CD4-positive, alpha-beta T cell (primary cell): ENCODE measurements around the gene GAGE13. TPM values are rescaled to one million over a fixed set of nuclear protein-coding genes. Genes with fewer than 3 reads are reported as not detected.
"Not testable (repeated sequence)": the region's sequence is repeated elsewhere in the genome, so short reads cannot be mapped to it uniquely, and the experiment has no call there.

Source experiments
- ATAC-seq: fragments of 200-7000 bp; cut with Tn5 transposase; one replicate; pipeline ENCODE4 v1.10.0; 2022; ENCODE audit warnings: mild to moderate bottlenecking; ENCODE audit not compliant: poor library complexity
- CTCF ChIA-PET: fragments of 350-600 bp; sonication (Branson Sonifier 250); formaldehyde crosslinking; loops from one replicate; lab custom pipeline; 2021; ENCODE audit warnings: antibody characterized with exemption, inconsistent platforms; lab: Charles Lee
- POLR2A ChIA-PET: fragments of 350-600 bp; sonication (Branson Sonifier 250); formaldehyde crosslinking; loops from one replicate; lab custom pipeline; 2021; ENCODE audit warnings: antibody characterized with exemption, inconsistent platforms; lab: Charles Lee
- DNase-seq, 14 experiments: peaks; one replicate each; pipeline ENCODE4 v3.0.0-alpha.2; 2013 to 2020; ENCODE audit warnings: mixed read lengths in 2 of 14
- H3K27ac ChIP-seq, 2 donors: one replicate each; pipeline versions ENCODE4 v1.5.1 to v1.7.0; 2013; ENCODE audit warnings: low read length in 2 of 2, low read depth in 1 of 2, mild to moderate bottlenecking in 1 of 2
- H3K27me3 ChIP-seq, 2 experiments: 1 replicate in 1 of 2; 2 replicates in 1 of 2; pipeline versions ENCODE4 v1.6.1 to v1.7.0; 2013; ENCODE audit warnings: low read length in 2 of 2, control low read depth in 1 of 2, mild to moderate bottlenecking in 1 of 2, moderate library complexity in 1 of 2; ENCODE audit not compliant: insufficient read depth in 2 of 2, control insufficient read depth in 1 of 2
- H3K36me3 ChIP-seq: one replicate; pipeline ENCODE4 v1.6.1; 2013; ENCODE audit warnings: low read length, control low read depth; ENCODE audit not compliant: insufficient read depth
- H3K4me1 ChIP-seq: one replicate; pipeline ENCODE4 v1.6.1; 2013; ENCODE audit warnings: low read length, control low read depth; ENCODE audit not compliant: insufficient read depth
- H3K4me3 ChIP-seq: one replicate; pipeline ENCODE4 v1.5.1; 2013; ENCODE audit warnings: mild to moderate bottlenecking, low read length, moderate library complexity
- H3K9me3 ChIP-seq, 2 experiments: 1 replicate in 1 of 2; 2 replicates in 1 of 2; pipeline versions ENCODE4 v1.6.1 to v1.7.0; 2013; ENCODE audit warnings: low read length in 2 of 2, mild to moderate bottlenecking in 2 of 2, control low read depth in 1 of 2, moderate library complexity in 1 of 2; ENCODE audit not compliant: control insufficient read depth in 1 of 2, insufficient read depth in 1 of 2
- H3K27ac Mint-ChIP-seq: one replicate; pipeline ENCODE4 v1.8.0; 2020; ENCODE audit warnings: mixed read lengths
- H3K27me3 Mint-ChIP-seq: one replicate; pipeline ENCODE4 v1.8.0; 2021; ENCODE audit warnings: mixed read lengths
- H3K36me3 Mint-ChIP-seq: one replicate; pipeline ENCODE4 v1.8.0; 2021; ENCODE audit warnings: low read depth, mixed read lengths
- H3K4me1 Mint-ChIP-seq: one replicate; pipeline ENCODE4 v1.8.0; 2021; ENCODE audit warnings: low read depth, mixed read lengths
- H3K4me3 Mint-ChIP-seq: one replicate; pipeline ENCODE4 v1.8.0; 2020; ENCODE audit warnings: mild to moderate bottlenecking, mixed read lengths
- H3K9me3 Mint-ChIP-seq: one replicate; pipeline ENCODE4 v1.8.0; 2020; ENCODE audit warnings: mixed read lengths
- intact Hi-C, 2 experiments: fragments of 100-400 bp; cut with DNase I in 1 of 2; cut with micrococcal nuclease in 1 of 2; formaldehyde crosslinking; loops; one replicate each; pipeline versions ENCODE4 v1.15.1 to v1.9.0; 2023 to 2025; cut with DNase I, micrococcal nuclease
- polyA plus RNA-seq, 2 donors: library from polyadenylated mRNA; unstranded; fragments of 120-200 nt; gene quantifications; one replicate each; pipeline ENCODE4 v1.2.1, GENCODE V29; 2013
- total RNA-seq, 174 experiments: library from RNA in 2 of 174; stranded (reverse) in 2 of 174; gene quantifications; one replicate each; pipeline ENCODE4 v1.2.3 and lab custom pipeline; 2021 to 2026
- TF ChIP-seq, protein P1 (sequence below): fragments of 200-600 bp; IDR thresholded peaks from one replicate; pipeline ENCODE4 v1.8.0; 2022; ENCODE audit warnings: antibody characterized with exemption, mild to moderate bottlenecking

Gene GAGE13, protein sequence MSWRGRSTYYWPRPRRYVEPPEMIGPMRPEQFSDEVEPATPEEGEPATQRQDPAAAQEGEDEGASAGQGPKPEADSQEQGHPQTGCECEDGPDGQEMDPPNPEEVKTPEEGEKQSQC
- total RNA-seq, result not detected
- not detected for polyA plus RNA-seq (2013, experiment 1 of 2)
- not detected for polyA plus RNA-seq (2013, experiment 2 of 2)
- total RNA-seq (lab: John Stamatoyannopoulos, UW), result 0 to 0.06 (median 0) reads per million in 172 experiments

DNA sequence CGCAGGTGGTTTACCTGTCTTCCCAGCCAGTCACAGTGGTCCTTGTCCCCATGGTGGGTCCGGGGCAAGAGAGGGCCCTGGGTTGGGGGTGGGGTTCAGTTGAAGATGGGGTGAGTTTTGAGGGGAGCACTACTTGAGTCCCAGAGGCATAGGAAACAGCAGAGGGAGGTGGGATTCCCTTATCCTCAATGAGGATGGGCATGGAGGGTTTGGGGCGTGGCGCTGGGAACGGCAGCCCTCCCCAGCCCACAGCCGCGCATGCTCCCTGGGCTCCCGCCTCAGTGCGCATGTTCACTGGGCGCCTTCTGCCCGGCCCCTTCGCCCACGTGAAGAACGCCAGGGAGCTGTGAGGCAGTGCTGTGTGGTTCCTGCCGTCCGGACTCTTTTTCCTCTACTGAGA lies at the start of gene GAGE13:
Gene GAGE13 (plus strand): TSS at position 301 of the 400 bp plus-strand sequence. CDS start 1,156 bp downstream, outside the sequence.
- CTCF ChIA-PET, H3K4me3 Mint-ChIP-seq, DNase-seq, POLR2A ChIA-PET, H3K4me3 ChIP-seq, H3K27ac ChIP-seq, intact Hi-C loops, H3K9me3 ChIP-seq, H3K36me3 ChIP-seq, H3K36me3 Mint-ChIP-seq, H3K27me3 Mint-ChIP-seq, H3K4me1 Mint-ChIP-seq, ATAC-seq, H3K9me3 Mint-ChIP-seq, H3K27me3 ChIP-seq, H3K27ac Mint-ChIP-seq, H3K4me1 ChIP-seq: not testable (repeated sequence)

DNA sequence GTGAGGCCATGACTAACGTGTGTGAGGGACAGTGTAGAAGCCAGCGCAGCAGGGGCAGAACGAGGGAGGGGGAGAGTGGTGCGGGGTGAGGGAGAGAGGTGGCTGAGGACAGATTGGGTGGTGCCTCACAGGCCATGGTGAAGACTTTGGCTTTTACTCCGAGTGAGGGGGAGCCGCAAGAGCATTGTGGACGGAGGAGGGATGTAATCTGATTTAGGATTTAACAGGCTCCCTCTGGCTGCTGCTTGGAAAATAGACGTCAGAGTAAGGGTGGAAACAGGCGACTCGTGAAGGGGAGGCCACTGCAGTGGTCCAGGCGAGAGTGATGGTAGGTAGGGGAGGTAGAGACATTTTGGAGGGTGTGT lies 48.8 kb upstream of the GAGE13 start:
- CTCF ChIA-PET, result no interaction called here
- H3K36me3 Mint-ChIP-seq, result peaks cover 13% of the 10 kb centered on the region
- H3K9me3 ChIP-seq, result no peaks in the 10 kb centered on the region
- H3K36me3 ChIP-seq, result peaks cover 3% of the 10 kb centered on the region
- H3K4me3 ChIP-seq, result no peak overlapping the region
- intact Hi-C loops, result no loop called here
- H3K27ac Mint-ChIP-seq, result peak overlapping the region; percentile 39
- peaks cover 42% of the 10 kb centered on the region for H3K4me1 Mint-ChIP-seq
- DNase-seq (no peak), ATAC-seq (no peak)
- H3K4me1 ChIP-seq, result peaks cover 52% of the 10 kb centered on the region
- POLR2A ChIA-PET, result interaction anchor here (0.7 kb wide), 1 partner anchor 10 kb away, joined by 4 read pairs; no protein-coding TSS in a partner anchor
- no peak overlapping the region for H3K27ac ChIP-seq
- TF ChIP-seq, protein P1, sequence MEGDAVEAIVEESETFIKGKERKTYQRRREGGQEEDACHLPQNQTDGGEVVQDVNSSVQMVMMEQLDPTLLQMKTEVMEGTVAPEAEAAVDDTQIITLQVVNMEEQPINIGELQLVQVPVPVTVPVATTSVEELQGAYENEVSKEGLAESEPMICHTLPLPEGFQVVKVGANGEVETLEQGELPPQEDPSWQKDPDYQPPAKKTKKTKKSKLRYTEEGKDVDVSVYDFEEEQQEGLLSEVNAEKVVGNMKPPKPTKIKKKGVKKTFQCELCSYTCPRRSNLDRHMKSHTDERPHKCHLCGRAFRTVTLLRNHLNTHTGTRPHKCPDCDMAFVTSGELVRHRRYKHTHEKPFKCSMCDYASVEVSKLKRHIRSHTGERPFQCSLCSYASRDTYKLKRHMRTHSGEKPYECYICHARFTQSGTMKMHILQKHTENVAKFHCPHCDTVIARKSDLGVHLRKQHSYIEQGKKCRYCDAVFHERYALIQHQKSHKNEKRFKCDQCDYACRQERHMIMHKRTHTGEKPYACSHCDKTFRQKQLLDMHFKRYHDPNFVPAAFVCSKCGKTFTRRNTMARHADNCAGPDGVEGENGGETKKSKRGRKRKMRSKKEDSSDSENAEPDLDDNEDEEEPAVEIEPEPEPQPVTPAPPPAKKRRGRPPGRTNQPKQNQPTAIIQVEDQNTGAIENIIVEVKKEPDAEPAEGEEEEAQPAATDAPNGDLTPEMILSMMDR, result no peak
- H3K4me3 Mint-ChIP-seq, result no peak overlapping the region
- no peaks in the 10 kb centered on the region for H3K27me3 Mint-ChIP-seq
- H3K9me3 Mint-ChIP-seq, result no peaks in the 10 kb centered on the region
- no peaks in the 10 kb centered on the region for H3K27me3 ChIP-seq

DNA sequence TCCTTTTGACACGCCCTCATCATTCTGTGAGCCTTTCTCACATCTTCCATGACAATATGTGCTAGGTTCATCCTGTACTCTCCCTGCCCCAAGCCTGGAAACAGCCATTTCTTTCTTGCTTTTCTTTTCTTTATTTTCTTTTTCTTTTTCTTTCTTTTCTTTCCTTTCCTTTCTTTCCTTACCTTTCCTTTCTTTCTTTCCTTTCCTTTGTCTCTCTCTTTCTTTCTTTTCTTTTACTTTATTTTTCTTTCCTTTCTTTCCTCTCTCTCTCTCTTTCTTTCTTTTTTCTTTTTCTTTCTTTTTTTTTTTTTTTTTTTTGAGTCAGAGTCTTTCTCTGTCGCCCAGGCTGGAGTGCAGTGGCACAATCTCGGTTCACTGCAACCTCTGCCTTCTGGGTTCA lies 47.2 kb upstream of the GAGE13 start:
- Mint-ChIP-seq H3K9me3 (no peaks in the 10 kb centered on the region), H3K4me1 (peaks cover 38% of the 10 kb centered on the region), H3K36me3 (peaks cover 13% of the 10 kb centered on the region), H3K27ac (no peak overlapping the region), H3K4me3 (no peak overlapping the region), H3K27me3 (no peaks in the 10 kb centered on the region)
- TF ChIP-seq, protein P1, result no peak
- Histone ChIP-seq H3K4me3 (no peak overlapping the region), H3K9me3 (no peaks in the 10 kb centered on the region), H3K27me3 (no peaks in the 10 kb centered on the region), H3K4me1 (peaks cover 47% of the 10 kb centered on the region), H3K27ac (no peak overlapping the region), H3K36me3 (peaks cover 3% of the 10 kb centered on the region)
- ChIA-PET CTCF (no interaction called here), POLR2A (interaction anchor here (1.1 kb wide), 1 partner anchor 11 kb away, joined by 3 read pairs; no protein-coding TSS in a partner anchor)
- intact Hi-C loops, result no loop called here
- ATAC-seq, result no peak
- DNase-seq, result no peak

DNA sequence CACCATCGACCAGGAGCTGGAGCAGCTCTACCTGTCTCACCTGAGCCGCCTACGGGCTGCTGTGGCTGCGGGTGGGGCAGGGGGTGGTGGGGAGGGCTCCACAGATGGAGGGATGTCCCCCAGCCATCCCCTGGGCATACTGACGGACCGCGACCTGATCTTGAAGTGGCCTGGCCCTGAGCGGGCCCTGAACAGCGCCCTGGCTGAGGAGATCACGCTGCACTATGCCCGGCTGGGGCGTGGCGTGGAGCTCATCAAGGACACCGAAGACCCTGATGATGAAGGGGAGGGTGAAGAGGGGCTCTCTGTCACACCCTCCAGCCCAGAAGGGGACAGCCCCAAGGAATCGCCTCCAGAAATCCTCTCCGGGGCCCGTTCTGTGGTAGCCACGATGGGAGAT lies 45.2 kb upstream of the GAGE13 start:
- Histone ChIP-seq H3K9me3 (no peaks in the 10 kb centered on the region), H3K36me3 (peaks cover 3% of the 10 kb centered on the region), H3K4me3 (no peak overlapping the region), H3K27me3 (no peaks in the 10 kb centered on the region), H3K4me1 (peaks cover 37% of the 10 kb centered on the region), H3K27ac (no peak overlapping the region)
- DNase-seq (no peak), ATAC-seq (no peak)
- TF ChIP-seq, protein P1, result no peak
- Mint-ChIP-seq H3K27ac (no peak overlapping the region), H3K36me3 (peaks cover 13% of the 10 kb centered on the region), H3K4me1 (peaks cover 30% of the 10 kb centered on the region), H3K9me3 (no peaks in the 10 kb centered on the region), H3K4me3 (no peak overlapping the region), H3K27me3 (no peaks in the 10 kb centered on the region)
- intact Hi-C loops, result no loop called here
- ChIA-PET CTCF (no interaction called here), POLR2A (interaction anchor here (2.3 kb wide), 1 partner anchor 17 kb away, joined by 6 read pairs; the partner anchor contains the start of gene PPP1R3F)
